PFSK-1 (cell line): ENCODE data around the gene STARD3.

ENCODE experiments used
- FOXP2 ChIP-seq: optimal IDR thresholded peaks from 2 replicates; pipeline ENCODE3; 2011; ENCODE audit warnings: borderline replicate concordance, control low read depth, inconsistent platforms; ENCODE audit not compliant: insufficient read depth; ENCODE audit errors: extremely low read length, extremely low read depth
- POLR2AphosphoS5 ChIP-seq: IDR thresholded peaks from 2 replicates; pipeline ENCODE4 v1.6.1; 2012; ENCODE audit warnings: low read depth, mild to moderate bottlenecking, control low read depth, low read length, moderate library complexity
- REST ChIP-seq, 2 experiments: IDR thresholded peaks; 2 replicates each; pipeline versions ENCODE4 v1.6.1 to v1.8.0; 2011 to 2012; ENCODE audit warnings: low read depth in 2 of 2, low read length in 2 of 2, control low read depth in 1 of 2, inconsistent platforms in 1 of 2, mild to moderate bottlenecking in 1 of 2, moderate library complexity in 1 of 2; ENCODE audit not compliant: insufficient read depth in 1 of 2
- SIN3A ChIP-seq: IDR thresholded peaks from 2 replicates; pipeline ENCODE4 v1.6.1; 2012; ENCODE audit warnings: mild to moderate bottlenecking, low read length, moderate library complexity, borderline replicate concordance; ENCODE audit not compliant: insufficient read depth
- TAF1 ChIP-seq: IDR thresholded peaks from 2 replicates; pipeline ENCODE4 v1.6.1; 2012; ENCODE audit warnings: low read length, control low read depth, borderline replicate concordance; ENCODE audit not compliant: insufficient read depth

STARD3 gene

GRCh38 chr17:39679521-39680192, 42.7 kb downstream of the STARD3 start:
- TF ChIP-seq FOXP2 (no peak), SIN3A (no peak), TAF1 (no peak), POLR2AphosphoS5 (no peak), REST (IDR thresholded peaks at IDR 0.05; ENCODE audit: insufficient read depth in 1 of 2, low read depth in 2 of 2, low read length in 2 of 2) (no peak)

GRCh38 chr17:39683295-39683939, 46.5 kb downstream of the STARD3 start:
- TF ChIP-seq FOXP2 (no peak), TAF1 (no peak), REST (IDR thresholded peaks at IDR 0.05; ENCODE audit: insufficient read depth in 1 of 2, low read depth in 2 of 2, low read length in 2 of 2) (no peak), SIN3A (no peak), POLR2AphosphoS5 (no peak)

GRCh38 chr17:39684369-39685192, 47.6 kb downstream of the STARD3 start:
- TF ChIP-seq POLR2AphosphoS5 (no peak), TAF1 (no peak), REST (IDR thresholded peaks at IDR 0.05; ENCODE audit: insufficient read depth in 1 of 2, low read depth in 2 of 2, low read length in 2 of 2) (no peak), SIN3A (no peak)

GRCh38 chr17:39687101-39687545, 50.2 kb downstream of the STARD3 start:
- TF ChIP-seq POLR2AphosphoS5 (no peak), REST (IDR thresholded peaks at IDR 0.05; ENCODE audit: insufficient read depth in 1 of 2, low read depth in 2 of 2, low read length in 2 of 2) (no peak), TAF1 (no peak), FOXP2 (no peak), SIN3A (no peak)
